ENCODE results near the gene CHST9.
"Not testable (repeated sequence)": the region's sequence is repeated elsewhere in the genome, so short reads cannot be mapped to it uniquely, and the experiment has no call there.

CHST9 gene

GRCh38 chr18:27113358-27113757 is 71.8 kb downstream of the CHST9 start:
- Histone ChIP-seq H3K4me1 (ENCODE audit: control insufficient read depth, insufficient read depth, low read length, poor library complexity, severe bottlenecking) (no peaks in the 10 kb centered on the region), H3K36me3 (ENCODE audit: control insufficient read depth, insufficient read depth, low read length) (no peaks in the 10 kb centered on the region), H3K27me3 (replicated peaks; ENCODE audit: control insufficient read depth, insufficient read depth, low read length, poor library complexity, severe bottlenecking) (no peaks in the 10 kb centered on the region), H3K9me3 (ENCODE audit: control insufficient read depth, low read length) (no peaks in the 10 kb centered on the region), H3K4me3 (ENCODE audit: insufficient read depth, low read depth, low read length, poor library complexity, severe bottlenecking) (no peak overlapping the region), H3K27ac (ENCODE audit: insufficient read depth, low read length, poor library complexity, severe bottlenecking) (no peak overlapping the region)
- DNase-seq, result no peak

DNA sequence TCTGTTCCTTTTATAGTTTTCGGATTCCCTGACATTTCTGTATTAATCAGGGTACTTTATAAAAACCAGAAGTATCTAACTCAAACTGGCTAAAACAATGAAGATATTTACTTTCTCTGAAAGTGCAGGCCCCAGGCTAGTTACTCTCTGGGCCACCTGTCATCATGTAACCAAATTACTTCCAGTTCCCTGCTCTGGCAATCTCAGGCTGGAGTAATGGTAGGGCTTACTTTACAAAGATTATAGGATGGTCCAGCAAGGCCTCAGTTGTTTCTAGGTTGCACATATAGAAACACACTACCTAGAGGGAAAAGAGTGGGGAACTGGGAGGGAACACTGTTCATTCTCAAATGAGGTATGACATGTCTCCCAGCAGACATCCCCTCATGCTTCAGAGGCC is 74.8 kb downstream of the CHST9 start:
- Histone ChIP-seq H3K4me1 (ENCODE audit: control insufficient read depth, insufficient read depth, low read length, poor library complexity, severe bottlenecking) (no peaks in the 10 kb centered on the region), H3K36me3 (ENCODE audit: control insufficient read depth, insufficient read depth, low read length) (no peaks in the 10 kb centered on the region), H3K27ac (ENCODE audit: insufficient read depth, low read length, poor library complexity, severe bottlenecking) (no peak overlapping the region), H3K27me3 (replicated peaks; ENCODE audit: control insufficient read depth, insufficient read depth, low read length, poor library complexity, severe bottlenecking) (no peaks in the 10 kb centered on the region), H3K4me3 (ENCODE audit: insufficient read depth, low read depth, low read length, poor library complexity, severe bottlenecking) (no peak overlapping the region), H3K9me3 (ENCODE audit: control insufficient read depth, low read length) (no peaks in the 10 kb centered on the region)
- no peak for DNase-seq

- no peak for DNase-seq
- Histone ChIP-seq H3K27ac (ENCODE audit: insufficient read depth, low read length, poor library complexity, severe bottlenecking) (no peak overlapping the region), H3K4me3 (ENCODE audit: insufficient read depth, low read depth, low read length, poor library complexity, severe bottlenecking) (no peak overlapping the region), H3K27me3 (replicated peaks; ENCODE audit: control insufficient read depth, insufficient read depth, low read length, poor library complexity, severe bottlenecking) (no peaks in the 10 kb centered on the region), H3K4me1 (ENCODE audit: control insufficient read depth, insufficient read depth, low read length, poor library complexity, severe bottlenecking) (no peaks in the 10 kb centered on the region), H3K9me3 (ENCODE audit: control insufficient read depth, low read length) (no peaks in the 10 kb centered on the region), H3K36me3 (ENCODE audit: control insufficient read depth, insufficient read depth, low read length) (no peaks in the 10 kb centered on the region)
Measured at GRCh38 chr18:27109451-27109850, 75.7 kb downstream of the CHST9 start.

- no peaks in the 10 kb centered on the region for H3K36me3 ChIP-seq (ENCODE audit: control insufficient read depth, insufficient read depth, low read length)
- H3K27me3 ChIP-seq (replicated peaks; ENCODE audit: control insufficient read depth, insufficient read depth, low read length, poor library complexity, severe bottlenecking), result no peaks in the 10 kb centered on the region
- H3K27ac ChIP-seq (ENCODE audit: insufficient read depth, low read length, poor library complexity, severe bottlenecking), result no peak overlapping the region
- H3K4me3 ChIP-seq (ENCODE audit: insufficient read depth, low read depth, low read length, poor library complexity, severe bottlenecking), result no peak overlapping the region
- H3K9me3 ChIP-seq (ENCODE audit: control insufficient read depth, low read length), result no peaks in the 10 kb centered on the region
- no peak for DNase-seq
- H3K4me1 ChIP-seq (ENCODE audit: control insufficient read depth, insufficient read depth, low read length, poor library complexity, severe bottlenecking), result no peaks in the 10 kb centered on the region
Measured at GRCh38 chr18:27108842-27109241, 76.3 kb downstream of the CHST9 start.

GRCh38 chr18:27104743-27105142 is 80.4 kb downstream of the CHST9 start:
- no peak for DNase-seq
- H3K27me3 ChIP-seq (replicated peaks; ENCODE audit: control insufficient read depth, insufficient read depth, low read length, poor library complexity, severe bottlenecking), result no peaks in the 10 kb centered on the region
- H3K4me3 ChIP-seq (ENCODE audit: insufficient read depth, low read depth, low read length, poor library complexity, severe bottlenecking), result no peak overlapping the region
- no peaks in the 10 kb centered on the region for H3K36me3 ChIP-seq (ENCODE audit: control insufficient read depth, insufficient read depth, low read length)
- H3K4me1 ChIP-seq (ENCODE audit: control insufficient read depth, insufficient read depth, low read length, poor library complexity, severe bottlenecking), result no peaks in the 10 kb centered on the region
- H3K27ac ChIP-seq (ENCODE audit: insufficient read depth, low read length, poor library complexity, severe bottlenecking), result no peak overlapping the region
- H3K9me3 ChIP-seq (ENCODE audit: control insufficient read depth, low read length), result no peaks in the 10 kb centered on the region

DNA sequence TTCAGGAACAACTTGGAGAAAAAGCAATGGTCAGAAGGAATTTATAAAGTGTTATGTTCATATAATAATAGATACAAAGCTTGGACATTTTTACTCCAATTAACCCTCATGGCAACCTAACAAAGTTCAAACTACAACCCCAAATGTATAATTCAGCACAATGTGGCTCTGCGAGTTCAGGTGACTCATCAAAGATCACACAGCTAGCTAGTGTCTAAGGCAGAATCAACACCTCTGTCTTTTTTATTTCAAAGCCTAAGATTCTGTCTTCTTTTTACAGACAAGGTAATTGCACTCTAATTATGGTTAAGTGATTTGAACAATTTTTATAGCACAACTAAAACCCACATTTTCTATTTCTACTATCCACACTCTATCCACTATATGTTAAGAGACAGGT is 90.5 kb downstream of the CHST9 start:
- Histone ChIP-seq H3K4me3 (ENCODE audit: insufficient read depth, low read depth, low read length, poor library complexity, severe bottlenecking) (no peak overlapping the region), H3K36me3 (ENCODE audit: control insufficient read depth, insufficient read depth, low read length) (no peaks in the 10 kb centered on the region), H3K4me1 (ENCODE audit: control insufficient read depth, insufficient read depth, low read length, poor library complexity, severe bottlenecking) (no peaks in the 10 kb centered on the region), H3K27ac (ENCODE audit: insufficient read depth, low read length, poor library complexity, severe bottlenecking) (no peak overlapping the region), H3K9me3 (ENCODE audit: control insufficient read depth, low read length) (no peaks in the 10 kb centered on the region), H3K27me3 (replicated peaks; ENCODE audit: control insufficient read depth, insufficient read depth, low read length, poor library complexity, severe bottlenecking) (no peaks in the 10 kb centered on the region)
- DNase-seq, result no peak

DNA sequence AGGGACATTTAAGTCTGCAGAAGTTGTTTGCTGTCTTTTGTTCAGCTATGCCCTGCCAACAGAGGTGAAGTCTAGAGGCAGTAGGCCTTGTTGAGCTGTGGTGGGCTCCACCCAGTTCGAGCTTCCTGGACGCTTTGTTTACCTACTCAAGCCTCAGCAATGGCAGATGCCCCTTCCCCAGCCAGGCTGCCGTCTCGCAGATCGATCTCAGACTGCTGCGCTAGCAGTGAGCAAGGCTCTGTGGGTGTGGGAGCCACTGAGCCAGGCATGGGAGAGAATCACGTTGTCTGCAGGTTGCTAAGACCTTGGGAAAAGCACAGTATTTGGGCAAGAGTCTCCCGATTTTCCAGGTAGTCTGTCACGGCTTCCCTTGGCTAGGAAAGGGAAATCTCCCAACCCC is 91.8 kb downstream of the CHST9 start:
- H3K27me3 ChIP-seq (replicated peaks; ENCODE audit: control insufficient read depth, insufficient read depth, low read length, poor library complexity, severe bottlenecking); H3K36me3 ChIP-seq (ENCODE audit: control insufficient read depth, insufficient read depth, low read length); H3K9me3 ChIP-seq (ENCODE audit: control insufficient read depth, low read length); DNase-seq; H3K27ac ChIP-seq (ENCODE audit: insufficient read depth, low read length, poor library complexity, severe bottlenecking); H3K4me1 ChIP-seq (ENCODE audit: control insufficient read depth, insufficient read depth, low read length, poor library complexity, severe bottlenecking); H3K4me3 ChIP-seq (ENCODE audit: insufficient read depth, low read depth, low read length, poor library complexity, severe bottlenecking): not testable (repeated sequence)

GRCh38 chr18:27081701-27082100 is 103.4 kb downstream of the CHST9 start:
- Histone ChIP-seq H3K27ac (ENCODE audit: insufficient read depth, low read length, poor library complexity, severe bottlenecking) (no peak overlapping the region), H3K9me3 (ENCODE audit: control insufficient read depth, low read length) (no peaks in the 10 kb centered on the region), H3K4me1 (ENCODE audit: control insufficient read depth, insufficient read depth, low read length, poor library complexity, severe bottlenecking) (no peaks in the 10 kb centered on the region), H3K36me3 (ENCODE audit: control insufficient read depth, insufficient read depth, low read length) (no peaks in the 10 kb centered on the region), H3K27me3 (replicated peaks; ENCODE audit: control insufficient read depth, insufficient read depth, low read length, poor library complexity, severe bottlenecking) (no peaks in the 10 kb centered on the region), H3K4me3 (ENCODE audit: insufficient read depth, low read depth, low read length, poor library complexity, severe bottlenecking) (no peak overlapping the region)
- no peak for DNase-seq

DNA sequence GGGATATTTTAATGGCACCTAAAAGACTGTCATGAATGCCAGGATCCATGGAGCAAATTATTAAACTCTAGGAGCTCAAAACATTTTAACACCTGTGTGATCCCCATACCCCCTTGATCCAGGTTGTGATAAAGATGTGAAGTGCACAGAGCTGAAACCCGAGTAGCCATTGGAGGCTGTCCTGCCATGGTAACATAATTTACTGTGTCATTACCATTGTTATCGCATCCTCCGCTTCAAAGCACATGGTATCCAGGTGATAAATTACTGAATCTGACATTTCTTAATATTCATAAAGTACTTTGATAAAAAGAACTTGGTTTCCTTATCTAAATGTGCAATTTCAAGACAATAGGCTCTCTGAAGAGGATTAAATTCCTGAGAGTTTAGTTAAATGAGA is 109.3 kb downstream of the CHST9 start:
- no peaks in the 10 kb centered on the region for H3K9me3 ChIP-seq (ENCODE audit: control insufficient read depth, low read length)
- DNase-seq, result no peak
- no peak overlapping the region for H3K27ac ChIP-seq (ENCODE audit: insufficient read depth, low read length, poor library complexity, severe bottlenecking)
- no peaks in the 10 kb centered on the region for H3K4me1 ChIP-seq (ENCODE audit: control insufficient read depth, insufficient read depth, low read length, poor library complexity, severe bottlenecking)
- H3K27me3 ChIP-seq (replicated peaks; ENCODE audit: control insufficient read depth, insufficient read depth, low read length, poor library complexity, severe bottlenecking), result no peaks in the 10 kb centered on the region
- no peaks in the 10 kb centered on the region for H3K36me3 ChIP-seq (ENCODE audit: control insufficient read depth, insufficient read depth, low read length)
- H3K4me3 ChIP-seq (ENCODE audit: insufficient read depth, low read depth, low read length, poor library complexity, severe bottlenecking), result no peak overlapping the region

- DNase-seq, result no peak
- no peaks in the 10 kb centered on the region for H3K36me3 ChIP-seq (ENCODE audit: control insufficient read depth, insufficient read depth, low read length)
- no peaks in the 10 kb centered on the region for H3K27me3 ChIP-seq (replicated peaks; ENCODE audit: control insufficient read depth, insufficient read depth, low read length, poor library complexity, severe bottlenecking)
- H3K9me3 ChIP-seq (ENCODE audit: control insufficient read depth, low read length), result no peaks in the 10 kb centered on the region
- no peak overlapping the region for H3K27ac ChIP-seq (ENCODE audit: insufficient read depth, low read length, poor library complexity, severe bottlenecking)
- no peaks in the 10 kb centered on the region for H3K4me1 ChIP-seq (ENCODE audit: control insufficient read depth, insufficient read depth, low read length, poor library complexity, severe bottlenecking)
- H3K4me3 ChIP-seq (ENCODE audit: insufficient read depth, low read depth, low read length, poor library complexity, severe bottlenecking), result no peak overlapping the region
Measured at GRCh38 chr18:27073404-27073830, 111.7 kb downstream of the CHST9 start.

- Histone ChIP-seq H3K4me3 (ENCODE audit: insufficient read depth, low read depth, low read length, poor library complexity, severe bottlenecking) (no peak overlapping the region), H3K36me3 (ENCODE audit: control insufficient read depth, insufficient read depth, low read length) (no peaks in the 10 kb centered on the region), H3K27ac (ENCODE audit: insufficient read depth, low read length, poor library complexity, severe bottlenecking) (no peak overlapping the region), H3K27me3 (replicated peaks; ENCODE audit: control insufficient read depth, insufficient read depth, low read length, poor library complexity, severe bottlenecking) (no peaks in the 10 kb centered on the region), H3K4me1 (ENCODE audit: control insufficient read depth, insufficient read depth, low read length, poor library complexity, severe bottlenecking) (no peaks in the 10 kb centered on the region), H3K9me3 (ENCODE audit: control insufficient read depth, low read length) (no peaks in the 10 kb centered on the region)
- no peak for DNase-seq
Measured at GRCh38 chr18:27064673-27065072, 120.4 kb downstream of the CHST9 start.
